Measurements from ENCODE around the gene CREBRF. TPM values are rescaled to one million over a fixed set of nuclear protein-coding genes. Genes with fewer than 3 reads are reported as not detected.

Gene CREBRF
- total and polyA plus RNA-seq, 4 experiments from 2014 or later: 54.8 to 102 (median 97.3) TPM

DNA sequence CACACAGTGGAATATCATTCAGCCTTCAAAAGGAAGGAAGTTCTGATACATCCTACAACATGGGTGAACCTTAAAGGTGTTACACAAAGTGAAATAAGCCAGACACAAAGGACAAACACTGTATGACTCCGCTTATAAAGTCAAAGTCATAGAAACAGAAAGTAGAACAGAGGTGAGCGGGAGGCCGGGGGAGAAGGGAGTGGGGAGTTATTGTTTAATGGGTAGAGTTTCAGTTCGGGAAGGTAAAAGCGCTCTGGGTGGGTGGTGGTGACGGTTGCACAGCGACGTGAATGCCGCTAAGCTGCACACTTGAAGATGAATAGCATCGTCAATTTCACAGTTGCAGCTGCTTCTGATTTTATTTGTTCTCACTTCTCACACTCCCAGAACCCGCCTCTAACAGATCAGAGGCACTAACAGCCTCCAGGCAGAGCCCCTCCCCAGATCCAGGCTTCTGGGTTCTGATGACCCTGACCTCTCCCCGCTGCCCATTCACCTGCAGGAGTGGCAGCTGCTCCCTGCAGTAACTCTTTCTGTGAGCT lies 122.3 kb downstream of the CREBRF start:
- Mint-ChIP-seq H3K4me1 (peaks cover 0 to 12% (median 4%) of the 10 kb centered on the region in 4 donors), H3K27me3 (peaks cover 0 to 4% of the 10 kb centered on the region in 2 donors), H3K36me3 (peaks cover 2 to 12% of the 10 kb centered on the region in 2 donors), H3K27ac (peak overlapping the region in 4 of 7 donors; percentile 2 to 56 (median 26)), H3K9me3 (peaks cover 2 to 16% (median 7%) of the 10 kb centered on the region in 8 donors), H3K4me3 (peak overlapping the region; percentile 2 to 75 (median 36))
- ChIA-PET POLR2A (ENCODE audit: partially characterized antibody) (interaction anchor here (0.8 kb wide), 1 partner anchor 463 kb away, joined by 3 read pairs; no protein-coding TSS in a partner anchor), CTCF (ENCODE audit: partially characterized antibody) (no interaction called here)
- DNase-seq: no peak
- Histone ChIP-seq H3K9me3 (ENCODE audit: control insufficient read depth in 1 of 2, low read length in 2 of 2) (no peaks in the 10 kb centered on the region), H3K36me3 (ENCODE audit: insufficient read depth, low read length) (no peaks in the 10 kb centered on the region), H3K4me1 (ENCODE audit: insufficient read depth, low read length) (no peaks in the 10 kb centered on the region), H3K27me3 (ENCODE audit: insufficient read depth, low read length) (no peaks in the 10 kb centered on the region), H3K27ac (ENCODE audit: low read depth, low read length) (no peak overlapping the region), H3K4me3 (ENCODE audit: low read length in 2 of 2) (no peak overlapping the region)
- intact Hi-C loops (cut with micrococcal nuclease): no loop called here

DNA sequence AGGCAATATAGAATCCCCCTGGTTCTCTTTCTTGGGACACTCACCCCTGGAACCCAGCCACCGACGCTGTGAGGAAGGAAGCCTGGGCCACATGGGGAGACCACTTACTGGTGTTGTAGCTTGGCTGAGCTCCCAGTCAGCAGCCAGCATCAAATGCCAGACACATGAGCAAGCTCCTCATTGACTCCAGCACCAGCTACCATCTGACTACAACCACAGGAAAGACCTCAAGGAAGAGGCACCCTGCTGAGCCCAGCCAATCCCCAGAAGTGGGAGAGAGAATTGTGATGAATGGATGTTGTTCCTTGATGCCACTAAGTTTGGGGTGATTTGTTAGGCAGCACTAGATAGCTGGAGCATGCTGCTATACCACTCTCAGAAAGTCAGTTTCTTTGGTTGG lies 124.2 kb downstream of the CREBRF start:
- no peaks in the 10 kb centered on the region for H3K27me3 ChIP-seq (ENCODE audit: insufficient read depth, low read length)
- no peak overlapping the region for H3K4me3 ChIP-seq (ENCODE audit: low read length in 2 of 2)
- Mint-ChIP-seq H3K4me3 (no peak overlapping the region), H3K9me3 (peaks cover 2 to 16% (median 7%) of the 10 kb centered on the region in 8 donors), H3K36me3 (peaks cover 2 to 6% of the 10 kb centered on the region in 2 donors), H3K4me1 (peaks cover 0 to 12% (median 4%) of the 10 kb centered on the region in 4 donors), H3K27me3 (peaks cover 0 to 4% of the 10 kb centered on the region in 2 donors), H3K27ac (no peak overlapping the region)
- DNase-seq: no peak
- ChIA-PET POLR2A (ENCODE audit: partially characterized antibody) (no interaction called here), CTCF (ENCODE audit: partially characterized antibody) (interaction anchor here (0.5 kb wide), 1 partner anchor 60 kb away, joined by 3 read pairs; no protein-coding TSS in a partner anchor)
- H3K9me3 ChIP-seq (ENCODE audit: control insufficient read depth in 1 of 2, low read length in 2 of 2): no peaks in the 10 kb centered on the region
- no peaks in the 10 kb centered on the region for H3K36me3 ChIP-seq (ENCODE audit: insufficient read depth, low read length)
- no peaks in the 10 kb centered on the region for H3K4me1 ChIP-seq (ENCODE audit: insufficient read depth, low read length)
- intact Hi-C loops (cut with micrococcal nuclease): no loop called here
- no peak overlapping the region for H3K27ac ChIP-seq (ENCODE audit: low read depth, low read length)

DNA sequence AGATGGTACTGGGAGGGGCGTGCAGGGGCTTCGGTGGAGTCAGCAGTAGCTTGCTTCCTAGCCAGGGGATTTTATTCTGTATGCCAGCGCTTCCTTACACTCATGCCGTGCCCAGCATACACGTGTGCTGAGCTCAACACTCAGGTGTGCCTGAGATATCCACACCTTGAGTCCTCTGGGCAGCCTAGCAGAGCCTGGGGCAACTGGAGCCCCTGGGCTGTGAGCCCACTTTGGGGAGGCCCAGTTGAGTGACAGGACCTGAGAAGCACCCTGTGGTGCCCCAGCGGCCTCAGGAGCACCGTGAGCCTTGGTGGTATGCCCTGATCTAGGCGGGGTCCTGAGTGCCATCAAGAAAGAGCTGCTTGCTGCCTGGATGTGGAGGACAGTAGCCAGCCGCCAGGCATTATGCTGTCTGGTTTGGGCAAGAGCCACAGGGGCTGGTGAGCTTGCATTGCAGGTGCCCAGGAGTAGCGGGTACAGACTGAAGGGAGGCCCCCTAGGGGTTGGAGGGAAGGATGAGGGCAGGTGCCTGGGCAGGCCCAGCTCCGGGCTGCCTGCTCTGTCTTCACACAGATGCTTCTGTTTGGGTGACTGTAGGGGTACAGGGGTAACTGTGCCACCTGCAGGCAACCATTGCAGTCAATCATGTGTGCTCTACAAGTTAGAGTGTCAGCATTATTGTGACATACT lies 131.0 kb downstream of the CREBRF start:
- no peaks in the 10 kb centered on the region for H3K9me3 Mint-ChIP-seq
- Histone ChIP-seq H3K4me3 (ENCODE audit: low read length in 2 of 2) (no peak overlapping the region), H3K9me3 (ENCODE audit: control insufficient read depth in 1 of 2, low read length in 2 of 2) (no peaks in the 10 kb centered on the region), H3K27me3 (ENCODE audit: insufficient read depth, low read length) (no peaks in the 10 kb centered on the region), H3K36me3 (ENCODE audit: insufficient read depth, low read length) (no peaks in the 10 kb centered on the region), H3K27ac (ENCODE audit: low read depth, low read length) (no peak overlapping the region), H3K4me1 (ENCODE audit: insufficient read depth, low read length) (no peaks in the 10 kb centered on the region)
- no peaks in the 10 kb centered on the region for H3K36me3 Mint-ChIP-seq
- H3K4me3 Mint-ChIP-seq: no peak overlapping the region
- H3K27me3 Mint-ChIP-seq: peaks cover 2 to 10% of the 10 kb centered on the region in 2 donors
- ChIA-PET CTCF (ENCODE audit: partially characterized antibody) (interaction anchor here (0.9 kb wide), 1 partner anchor 208 kb away, joined by 3 read pairs; no protein-coding TSS in a partner anchor), POLR2A (ENCODE audit: partially characterized antibody) (no interaction called here)
- peak in 1 of 5 donors; percentile 8 for DNase-seq
- intact Hi-C loops (cut with micrococcal nuclease): no loop called here
- no peak overlapping the region for H3K27ac Mint-ChIP-seq
- no peaks in the 10 kb centered on the region for H3K4me1 Mint-ChIP-seq

DNA sequence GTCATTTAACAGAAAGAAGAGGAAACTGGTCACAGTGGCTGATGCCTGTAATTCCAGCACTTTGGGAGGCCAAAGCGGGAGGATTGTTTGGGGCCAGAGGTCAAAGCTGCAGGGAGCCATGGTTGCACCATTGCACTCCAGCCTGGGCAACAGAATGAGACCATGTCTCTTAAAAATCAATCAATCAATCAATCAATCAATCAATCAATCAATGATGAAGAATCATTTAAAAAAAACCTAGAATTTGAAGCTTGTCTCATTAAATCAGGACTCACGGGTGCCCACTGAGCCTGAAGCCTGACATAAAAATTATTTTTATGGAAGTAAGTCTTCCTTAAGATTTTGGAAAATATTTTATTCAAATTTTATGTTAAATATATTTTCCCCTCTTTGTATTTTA lies 132.1 kb downstream of the CREBRF start:
- no peaks in the 10 kb centered on the region for H3K4me1 ChIP-seq (ENCODE audit: insufficient read depth, low read length)
- no peak for DNase-seq
- Mint-ChIP-seq H3K36me3 (no peaks in the 10 kb centered on the region), H3K4me3 (no peak overlapping the region), H3K4me1 (no peaks in the 10 kb centered on the region), H3K27ac (no peak overlapping the region), H3K9me3 (no peaks in the 10 kb centered on the region), H3K27me3 (peaks cover 2 to 10% of the 10 kb centered on the region in 2 donors)
- no peaks in the 10 kb centered on the region for H3K36me3 ChIP-seq (ENCODE audit: insufficient read depth, low read length)
- H3K4me3 ChIP-seq (ENCODE audit: low read length in 2 of 2): no peak overlapping the region
- H3K9me3 ChIP-seq (ENCODE audit: control insufficient read depth in 1 of 2, low read length in 2 of 2): no peaks in the 10 kb centered on the region
- POLR2A ChIA-PET (ENCODE audit: partially characterized antibody): no interaction called here
- CTCF ChIA-PET (ENCODE audit: partially characterized antibody): interaction anchor here (0.9 kb wide), 1 partner anchor 209 kb away, joined by 3 read pairs; no protein-coding TSS in a partner anchor
- H3K27me3 ChIP-seq (ENCODE audit: insufficient read depth, low read length): no peaks in the 10 kb centered on the region
- H3K27ac ChIP-seq (ENCODE audit: low read depth, low read length): no peak overlapping the region
- intact Hi-C loops (cut with micrococcal nuclease): no loop called here

Other genes starting within 250 kb of the CREBRF start
- 10 to 100 TPM; 45.8 to 51.0 TPM for gene ERGIC1, start 222.1 kb upstream of the CREBRF start, total RNA-seq
- 10 to 100 TPM; 10.6 to 18.8 TPM for gene ERGIC1, start 222.1 kb upstream of the CREBRF start, polyA plus RNA-seq
- 10 to 100 TPM in 1 of 2 experiments, 1 to 10 TPM in 1; 9.6 to 13.3 TPM for gene RPL26L1, start 96.9 kb upstream of the CREBRF start, total RNA-seq
- gene RPL26L1, start 96.9 kb upstream of the CREBRF start, polyA plus RNA-seq: 10 to 100 TPM; 37.8 TPM
- gene ATP6V0E1, start 72.6 kb upstream of the CREBRF start, total RNA-seq: 100 to 1,000 TPM; 158 TPM
- 100 to 1,000 TPM; 450 to 559 TPM for gene ATP6V0E1, start 72.6 kb upstream of the CREBRF start, polyA plus RNA-seq
- 1 to 10 TPM; 7.1 to 7.7 TPM for gene BNIP1, start 88.2 kb downstream of the CREBRF start, total RNA-seq
- 10 to 100 TPM; 13.5 to 29.9 TPM for gene BNIP1, start 88.2 kb downstream of the CREBRF start, polyA plus RNA-seq
- gene NKX2-5, start 178.9 kb downstream of the CREBRF start, total RNA-seq: not detected
- gene NKX2-5, start 178.9 kb downstream of the CREBRF start, polyA plus RNA-seq: not detected